ACC112 (cell line): ENCODE results near the gene DNAAF5.

ENCODE experiments used
- H2AFZ ChIP-seq: fragments of 200-600 bp; sonication (generic); one replicate; pipeline ENCODE4 v1.6.0; 2017; ENCODE audit warnings: antibody characterized with exemption, low read length; ENCODE audit not compliant: unreplicated experiment
- H3K27ac ChIP-seq: fragments of 200-600 bp; sonication (generic); 2 replicates; pipeline ENCODE4 v1.5.1; 2014; ENCODE audit warnings: low read depth, mild to moderate bottlenecking, antibody characterized with exemption, low read length, moderate library complexity
- H3K27me3 ChIP-seq: fragments of 200-600 bp; sonication (generic); 2 replicates; pipeline ENCODE4 v1.6.1; 2014; ENCODE audit warnings: mild to moderate bottlenecking, antibody characterized with exemption, low read length, moderate library complexity, mixed read lengths; ENCODE audit not compliant: insufficient read depth
- H3K36me3 ChIP-seq: fragments of 200-600 bp; sonication (generic); 2 replicates; pipeline ENCODE4 v1.6.1; 2016; ENCODE audit warnings: mild to moderate bottlenecking, antibody characterized with exemption, low read length, moderate library complexity, mixed read lengths; ENCODE audit not compliant: insufficient read depth
- H3K4me1 ChIP-seq: fragments of 200-600 bp; sonication (generic); one replicate; pipeline ENCODE4 v1.6.1; 2016; ENCODE audit warnings: low read length, mixed read lengths; ENCODE audit not compliant: insufficient read depth, unreplicated experiment, control insufficient read depth
- H3K4me3 ChIP-seq: fragments of 200-600 bp; sonication (generic); 2 replicates; pipeline ENCODE4 v1.5.1; 2014; ENCODE audit warnings: mild to moderate bottlenecking, low read depth, low read length
- H3K79me2 ChIP-seq: fragments of 200-600 bp; sonication (generic); one replicate; pipeline ENCODE4 v1.6.0; 2016; ENCODE audit warnings: low read length; ENCODE audit not compliant: control insufficient read depth, unreplicated experiment, insufficient read depth

The DNAAF5 gene

DNA sequence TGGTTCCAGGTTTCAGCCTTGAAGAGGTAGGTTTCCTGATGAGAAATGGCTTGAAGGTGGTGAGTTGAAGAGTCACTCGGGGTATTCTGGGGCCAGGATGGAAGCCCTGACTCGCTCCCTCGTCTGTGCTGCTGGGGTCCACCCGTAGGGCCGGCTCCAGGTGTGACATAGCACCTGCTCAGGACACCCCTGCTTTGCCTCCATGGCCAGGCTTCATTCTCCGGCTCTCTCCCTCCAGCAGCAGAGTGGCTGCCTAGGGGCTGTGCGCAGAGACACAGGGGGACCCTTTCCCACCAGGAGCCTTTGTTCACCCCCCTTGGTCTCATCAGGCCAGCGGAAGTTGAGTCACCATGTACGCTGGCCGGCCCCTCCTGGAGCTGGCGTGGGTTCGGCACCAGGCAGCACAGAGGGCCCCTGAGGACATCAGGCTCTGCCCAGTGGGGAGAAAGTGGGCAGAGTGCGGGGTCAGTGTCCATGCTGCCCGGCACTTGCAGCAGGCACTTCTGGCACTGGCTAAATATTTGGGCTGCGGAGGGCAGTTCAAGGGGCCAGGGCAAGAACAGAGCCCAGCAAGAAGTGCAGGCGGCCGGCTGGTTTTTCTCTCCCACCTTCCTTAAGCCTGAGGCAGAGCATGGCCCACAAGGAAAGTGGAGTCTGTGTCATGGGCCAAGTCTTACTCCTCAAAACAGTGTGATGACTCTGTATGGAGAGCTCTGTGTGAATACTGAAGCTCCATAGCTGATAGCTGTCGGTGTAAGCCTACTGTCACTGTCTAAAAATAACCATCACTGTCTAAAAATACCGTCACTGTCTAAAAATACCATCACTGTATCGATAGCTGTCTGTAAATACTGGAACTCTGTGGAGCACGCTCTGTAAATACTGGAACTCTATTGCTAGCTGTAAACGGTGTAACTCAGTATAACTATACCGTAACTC lies 4.3 kb downstream of the DNAAF5 start:
- Histone ChIP-seq H3K27me3 (no peaks in the 10 kb centered on the region), H3K4me1 (peaks cover 10% of the 10 kb centered on the region), H3K27ac (no peak overlapping the region), H3K79me2 (peaks cover 39% of the 10 kb centered on the region), H3K4me3 (no peak overlapping the region), H2AFZ (no peak overlapping the region), H3K36me3 (peaks cover 27% of the 10 kb centered on the region)

DNA sequence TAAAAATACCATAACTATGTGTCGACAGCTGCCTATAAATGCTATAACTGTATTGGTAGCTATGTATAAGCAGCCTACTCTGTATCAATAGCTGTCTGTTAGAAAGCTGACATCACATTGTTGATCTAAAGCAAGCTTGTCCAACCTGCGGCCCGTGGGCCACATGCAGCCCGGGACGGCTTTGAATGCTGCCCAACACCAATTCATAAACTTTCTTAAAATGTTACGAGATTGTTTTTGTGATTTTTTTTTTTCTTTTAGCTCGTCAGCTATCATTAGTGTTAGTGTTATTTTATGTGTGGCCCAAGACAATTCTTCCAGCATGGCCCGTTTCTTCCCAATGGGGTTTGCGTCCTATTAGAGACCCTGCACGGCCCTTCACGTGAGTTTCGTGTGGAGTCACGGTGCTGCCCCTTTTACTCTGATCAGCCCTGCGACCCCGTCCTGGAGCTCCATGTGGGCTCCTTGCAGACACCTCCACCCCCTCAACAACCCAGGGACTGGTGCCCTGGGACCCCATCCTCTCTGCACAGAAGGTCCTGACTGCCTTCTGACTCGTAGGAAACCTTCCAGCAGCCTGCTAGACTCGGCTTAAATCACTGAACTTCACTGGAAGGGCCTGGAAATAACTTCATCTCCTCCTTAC lies 5.1 kb downstream of the DNAAF5 start:
- Histone ChIP-seq H3K4me3 (no peak overlapping the region), H3K27ac (no peak overlapping the region), H3K4me1 (peaks cover 5% of the 10 kb centered on the region), H3K27me3 (no peaks in the 10 kb centered on the region), H3K36me3 (peaks cover 27% of the 10 kb centered on the region), H3K79me2 (peaks cover 39% of the 10 kb centered on the region), H2AFZ (no peak overlapping the region)

DNA sequence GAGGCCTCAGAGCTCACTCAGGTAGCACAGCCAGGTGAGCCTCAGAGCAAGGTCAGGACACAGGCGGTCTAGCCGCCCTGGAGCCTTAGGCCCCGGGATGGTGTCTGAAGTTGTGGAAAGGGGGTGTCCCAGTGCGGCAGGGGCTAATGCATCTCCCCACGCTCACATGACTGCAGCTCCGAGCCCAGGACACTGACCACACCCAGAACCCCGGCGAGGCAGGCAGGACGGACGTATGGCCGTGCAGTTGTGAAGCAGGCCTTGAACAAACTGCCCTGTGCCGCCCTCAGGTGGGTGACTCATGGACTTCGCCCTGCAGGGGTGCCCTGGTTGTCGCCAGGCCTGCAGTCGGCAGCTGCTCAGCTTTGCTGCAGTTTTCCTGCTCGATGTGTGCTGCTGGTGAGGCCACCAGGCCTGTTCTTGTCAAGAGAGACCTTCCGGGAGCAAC lies 5.6 kb downstream of the DNAAF5 start:
- H3K4me1 ChIP-seq = peaks cover 5% of the 10 kb centered on the region
- H3K27me3 ChIP-seq = no peaks in the 10 kb centered on the region
- no peak overlapping the region for H3K27ac ChIP-seq
- H2AFZ ChIP-seq = no peak overlapping the region
- peaks cover 41% of the 10 kb centered on the region for H3K79me2 ChIP-seq
- H3K36me3 ChIP-seq = peaks cover 27% of the 10 kb centered on the region
- H3K4me3 ChIP-seq = no peak overlapping the region

- Histone ChIP-seq H3K27me3 (no peaks in the 10 kb centered on the region), H2AFZ (no peak overlapping the region), H3K79me2 (peaks cover 41% of the 10 kb centered on the region), H3K27ac (no peak overlapping the region), H3K36me3 (peaks cover 27% of the 10 kb centered on the region), H3K4me1 (peaks cover 5% of the 10 kb centered on the region), H3K4me3 (no peak overlapping the region)
Measured at GRCh38 chr7:732556-732955, 6.1 kb downstream of the DNAAF5 start.

DNA sequence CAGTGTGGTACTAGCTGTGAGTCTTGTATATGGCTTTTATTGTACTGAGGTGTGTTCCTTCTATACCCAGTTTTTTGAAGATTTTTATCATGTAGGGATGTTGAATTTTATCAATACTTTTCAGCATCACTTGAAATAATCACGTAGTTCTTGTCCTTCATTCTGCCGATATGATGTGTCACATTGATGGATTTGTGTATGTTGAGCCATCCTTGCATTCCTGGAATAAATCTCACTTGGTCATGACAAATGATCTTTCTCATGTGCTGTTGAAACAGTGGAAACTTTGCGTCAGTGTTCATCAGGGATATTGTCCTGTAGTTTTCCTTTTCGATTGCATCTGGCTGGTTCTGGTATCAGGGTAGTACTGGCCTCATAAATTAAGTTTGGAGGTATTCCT lies 7.7 kb downstream of the DNAAF5 start:
- Histone ChIP-seq H2AFZ (no peak overlapping the region), H3K36me3 (peaks cover 27% of the 10 kb centered on the region), H3K4me3 (no peak overlapping the region), H3K4me1 (no peaks in the 10 kb centered on the region), H3K27me3 (no peaks in the 10 kb centered on the region), H3K79me2 (peaks cover 37% of the 10 kb centered on the region), H3K27ac (no peak overlapping the region)

DNA sequence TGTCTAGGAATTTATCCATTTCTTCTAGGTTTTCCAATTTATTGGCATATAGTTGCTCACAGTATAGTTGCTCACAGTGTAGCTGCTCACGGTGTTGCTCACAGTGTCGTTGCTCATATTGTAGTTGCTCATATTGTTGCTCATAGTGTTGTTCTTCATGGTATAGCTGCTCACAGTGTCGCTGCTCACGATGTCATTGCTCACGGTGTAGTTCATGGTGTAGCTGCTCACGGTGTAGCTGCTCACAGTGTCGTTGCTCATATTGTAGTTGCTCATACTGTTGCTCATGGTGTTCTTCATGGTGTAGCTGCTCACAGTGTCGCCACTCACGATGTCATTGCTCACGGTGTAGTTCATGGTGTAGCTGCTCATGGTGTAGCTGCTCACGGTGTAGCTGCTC lies 8.3 kb downstream of the DNAAF5 start:
- Histone ChIP-seq H3K4me1 (no peaks in the 10 kb centered on the region), H2AFZ (no peak overlapping the region), H3K27ac (no peak overlapping the region), H3K79me2 (peaks cover 36% of the 10 kb centered on the region), H3K27me3 (no peaks in the 10 kb centered on the region), H3K4me3 (no peak overlapping the region), H3K36me3 (peaks cover 25% of the 10 kb centered on the region)

DNA sequence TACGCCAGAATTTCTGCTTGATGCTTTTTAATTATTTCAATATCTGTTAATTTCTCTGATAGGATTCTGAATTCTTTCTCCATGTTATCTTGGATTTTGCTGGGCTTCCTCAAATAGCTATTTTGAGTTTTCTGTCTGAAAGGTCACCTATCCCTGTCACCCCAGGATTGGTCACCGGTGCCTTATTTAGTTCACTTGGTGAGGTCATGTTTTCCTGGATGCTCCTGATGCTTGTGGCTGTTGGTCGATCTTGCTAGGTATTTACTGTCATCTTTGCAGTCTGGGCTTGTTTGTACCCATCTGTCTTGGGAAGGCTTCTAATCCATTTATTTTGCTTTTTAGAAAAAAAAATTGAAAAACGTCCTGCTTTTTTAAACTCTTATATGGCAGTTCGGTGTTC lies 11.7 kb downstream of the DNAAF5 start:
- Histone ChIP-seq H3K79me2 (peaks cover 33% of the 10 kb centered on the region), H3K4me3 (no peak overlapping the region), H3K4me1 (no peaks in the 10 kb centered on the region), H3K36me3 (peaks cover 14% of the 10 kb centered on the region), H3K27me3 (no peaks in the 10 kb centered on the region), H2AFZ (no peak overlapping the region), H3K27ac (no peak overlapping the region)

GRCh38 chr7:738723-739454 lies 12.4 kb downstream of the DNAAF5 start:
- Histone ChIP-seq H3K27ac (no peak overlapping the region), H3K27me3 (no peaks in the 10 kb centered on the region), H3K4me1 (no peaks in the 10 kb centered on the region), H2AFZ (no peak overlapping the region), H3K4me3 (no peak overlapping the region), H3K79me2 (peaks cover 32% of the 10 kb centered on the region), H3K36me3 (peaks cover 11% of the 10 kb centered on the region)

DNA sequence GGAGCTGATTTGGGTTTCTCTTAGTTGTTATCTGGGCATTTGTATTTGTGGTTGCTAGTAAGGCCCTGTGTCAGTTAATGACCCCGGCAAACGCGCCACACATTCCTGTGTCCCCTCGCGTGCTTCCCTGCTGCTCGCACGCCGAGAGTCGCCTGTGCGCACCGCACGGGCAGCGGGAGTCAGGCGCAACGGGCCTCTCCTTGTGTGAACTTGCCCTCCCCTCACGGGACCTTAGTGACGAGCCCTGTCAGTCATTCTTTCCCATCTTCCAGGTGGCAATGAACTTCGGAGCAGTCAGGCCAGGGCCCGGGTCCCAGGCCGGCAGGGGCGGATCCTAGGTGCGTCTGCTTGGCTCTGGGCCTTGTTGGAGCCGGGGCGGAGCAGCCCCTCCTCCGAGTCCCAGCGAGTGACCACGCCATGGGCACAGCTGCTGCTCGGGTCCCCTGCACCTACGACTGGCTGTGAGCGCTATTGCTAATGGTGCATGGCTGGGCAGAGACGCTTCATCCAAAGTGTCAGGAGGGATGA lies 13.0 kb downstream of the DNAAF5 start:
- H3K27me3 ChIP-seq = no peaks in the 10 kb centered on the region
- H3K4me1 ChIP-seq = no peaks in the 10 kb centered on the region
- no peak overlapping the region for H3K4me3 ChIP-seq
- no peak overlapping the region for H2AFZ ChIP-seq
- peaks cover 26% of the 10 kb centered on the region for H3K79me2 ChIP-seq
- no peak overlapping the region for H3K27ac ChIP-seq
- peaks cover 5% of the 10 kb centered on the region for H3K36me3 ChIP-seq
